Measurements from ENCODE around the gene AVEN.

Gene AVEN

GRCh38 chr15:33874156-33874555 is 164.8 kb downstream of the AVEN start:
- TF ChIP-seq GATA2 (IDR thresholded peaks at IDR 0.05; ENCODE audit: low read depth, low read length) (no peak), GATA3 (IDR thresholded peaks at IDR 0.05; ENCODE audit: low read depth, low read length) (no peak)

- TF ChIP-seq GATA2 (IDR thresholded peaks at IDR 0.05; ENCODE audit: low read depth, low read length) (no peak), GATA3 (IDR thresholded peaks at IDR 0.05; ENCODE audit: low read depth, low read length) (no peak)
Observed at GRCh38 chr15:33872416-33873106, 166.4 kb downstream of the AVEN start.

- no peak for TF ChIP-seq GATA3 (IDR thresholded peaks at IDR 0.05; ENCODE audit: low read depth, low read length)
- no peak for TF ChIP-seq GATA2 (IDR thresholded peaks at IDR 0.05; ENCODE audit: low read depth, low read length)
Observed at GRCh38 chr15:33871980-33872379, 167.0 kb downstream of the AVEN start.

GRCh38 chr15:33866101-33866737 is 172.8 kb downstream of the AVEN start:
- TF ChIP-seq GATA3 (IDR thresholded peaks at IDR 0.05; ENCODE audit: low read depth, low read length) = no peak

GRCh38 chr15:33865416-33865815 is 173.6 kb downstream of the AVEN start:
- TF ChIP-seq GATA3 (IDR thresholded peaks at IDR 0.05; ENCODE audit: low read depth, low read length) = no peak
- TF ChIP-seq GATA2 (IDR thresholded peaks at IDR 0.05; ENCODE audit: low read depth, low read length) = no peak

- no peak for TF ChIP-seq GATA2 (IDR thresholded peaks at IDR 0.05; ENCODE audit: low read depth, low read length)
Observed at GRCh38 chr15:33864360-33865075, 174.5 kb downstream of the AVEN start.

GRCh38 chr15:33860754-33861153 is 178.2 kb downstream of the AVEN start:
- no peak for TF ChIP-seq GATA2 (IDR thresholded peaks at IDR 0.05; ENCODE audit: low read depth, low read length)
- TF ChIP-seq GATA3 (IDR thresholded peaks at IDR 0.05; ENCODE audit: low read depth, low read length) = no peak

GRCh38 chr15:33859992-33860545 is 178.9 kb downstream of the AVEN start:
- TF ChIP-seq GATA2 (IDR thresholded peaks at IDR 0.05; ENCODE audit: low read depth, low read length) (no peak), GATA3 (IDR thresholded peaks at IDR 0.05; ENCODE audit: low read depth, low read length) (no peak)

GRCh38 chr15:33858836-33859235 is 180.2 kb downstream of the AVEN start:
- TF ChIP-seq GATA2 (IDR thresholded peaks at IDR 0.05; ENCODE audit: low read depth, low read length) = no peak
- no peak for TF ChIP-seq GATA3 (IDR thresholded peaks at IDR 0.05; ENCODE audit: low read depth, low read length)

- TF ChIP-seq GATA3 (IDR thresholded peaks at IDR 0.05; ENCODE audit: low read depth, low read length) (no peak), GATA2 (IDR thresholded peaks at IDR 0.05; ENCODE audit: low read depth, low read length) (no peak)
Observed at GRCh38 chr15:33857726-33858125, 181.3 kb downstream of the AVEN start.

- TF ChIP-seq GATA3 (IDR thresholded peaks at IDR 0.05; ENCODE audit: low read depth, low read length) = no peak
- TF ChIP-seq GATA2 (IDR thresholded peaks at IDR 0.05; ENCODE audit: low read depth, low read length) = no peak
Observed at GRCh38 chr15:33852570-33852969, 186.4 kb downstream of the AVEN start.

- no peak for TF ChIP-seq GATA3 (IDR thresholded peaks at IDR 0.05; ENCODE audit: low read depth, low read length)
- no peak for TF ChIP-seq GATA2 (IDR thresholded peaks at IDR 0.05; ENCODE audit: low read depth, low read length)
Observed at GRCh38 chr15:33852094-33852493, 186.9 kb downstream of the AVEN start.

GRCh38 chr15:33851079-33851478 is 187.9 kb downstream of the AVEN start:
- TF ChIP-seq GATA2 (IDR thresholded peaks at IDR 0.05; ENCODE audit: low read depth, low read length) (no peak), GATA3 (IDR thresholded peaks at IDR 0.05; ENCODE audit: low read depth, low read length) (no peak)

- TF ChIP-seq GATA3 (IDR thresholded peaks at IDR 0.05; ENCODE audit: low read depth, low read length) = no peak
- no peak for TF ChIP-seq GATA2 (IDR thresholded peaks at IDR 0.05; ENCODE audit: low read depth, low read length)
Observed at GRCh38 chr15:33848011-33848410, 191.0 kb downstream of the AVEN start.

- no peak for TF ChIP-seq GATA2 (IDR thresholded peaks at IDR 0.05; ENCODE audit: low read depth, low read length)
- TF ChIP-seq GATA3 (IDR thresholded peaks at IDR 0.05; ENCODE audit: low read depth, low read length) = no peak
Observed at GRCh38 chr15:33846862-33847261, 192.1 kb downstream of the AVEN start.
